Caco-2 (cell line): ENCODE data around the gene B3GALT6. TPM values are rescaled to one million over a fixed set of nuclear protein-coding genes. Genes with fewer than 3 reads are reported as not detected.

Source experiments
- BruUV-seq: library from RNA; stranded (reverse); fragments of 400-500 nt; replicated peaks from 2 replicates; lab custom pipeline; 2021; lab: Mats Ljungman, UMichigan
- CTCF ChIA-PET: fragments of 300-600 bp; sonication (Branson Sonifier 250); formaldehyde crosslinking; loops from one replicate; lab custom pipeline; 2022; ENCODE audit warnings: antibody characterized with exemption; lab: Charles Lee
- POLR2A ChIA-PET: fragments of 300-600 bp; sonication (Branson Sonifier 250); formaldehyde crosslinking; loops from one replicate; lab custom pipeline; 2022; ENCODE audit warnings: antibody characterized with exemption; lab: Charles Lee
- DNase-seq, 2 experiments: peaks; one replicate each; pipeline versions ENCODE4 v3.0.0 to v3.0.0-alpha.2; 2020 to 2022
- H3K27me3 ChIP-seq: replicated peaks from 2 replicates; pipeline ENCODE4 v1.6.0; 2011; ENCODE audit warnings: low read length; ENCODE audit not compliant: control insufficient read depth, insufficient read depth
- H3K36me3 ChIP-seq: 2 replicates; pipeline ENCODE4 v1.5.1; 2011; ENCODE audit warnings: low read length; ENCODE audit not compliant: control insufficient read depth, insufficient read depth
- H3K4me1 ChIP-seq: fragments of 250-450 bp; sonication (Bioruptor Pico); 2 replicates; pipeline ENCODE4 v1.5.1; 2020; ENCODE audit warnings: mild to moderate bottlenecking
- H3K4me3 ChIP-seq: 2 replicates; pipeline ENCODE4 v1.5.1; 2011; ENCODE audit warnings: low read depth, mild to moderate bottlenecking, control low read depth, low read length
- H3K9me3 ChIP-seq: fragments of 250-450 bp; sonication (Bioruptor Pico); 2 replicates; pipeline ENCODE4 v1.5.1; 2020; ENCODE audit warnings: mild to moderate bottlenecking, moderate library complexity
- H3K27ac Mint-ChIP-seq: one replicate; pipeline ENCODE4 v1.8.0; 2022; ENCODE audit warnings: mixed read lengths; ENCODE audit not compliant: unreplicated experiment
- H3K27me3 Mint-ChIP-seq: one replicate; pipeline ENCODE4 v1.8.0; 2022; ENCODE audit warnings: mixed read lengths; ENCODE audit not compliant: insufficient read depth, unreplicated experiment
- H3K36me3 Mint-ChIP-seq: one replicate; pipeline ENCODE4 v1.8.0; 2022; ENCODE audit warnings: mild to moderate bottlenecking, mixed read lengths; ENCODE audit not compliant: insufficient read depth, unreplicated experiment
- H3K4me1 Mint-ChIP-seq: one replicate; pipeline ENCODE4 v1.8.0; 2022; ENCODE audit warnings: low read depth, mixed read lengths; ENCODE audit not compliant: unreplicated experiment
- H3K4me3 Mint-ChIP-seq: one replicate; pipeline ENCODE4 v1.8.0; 2022; ENCODE audit warnings: mild to moderate bottlenecking, moderate library complexity, mixed read lengths; ENCODE audit not compliant: unreplicated experiment
- H3K9me3 Mint-ChIP-seq: one replicate; pipeline ENCODE4 v1.8.0; 2022; ENCODE audit warnings: mixed read lengths; ENCODE audit not compliant: unreplicated experiment
- CTCF ChIP-seq, 2 experiments: fragments of 200-600 bp in 1 of 2; IDR thresholded peaks; 1 replicate in 1 of 2; 2 replicates in 1 of 2; pipeline versions ENCODE4 v1.5.1 to v1.8.0; 2011 to 2022; ENCODE audit warnings: antibody characterized with exemption in 1 of 2, control low read depth in 1 of 2, inconsistent platforms in 1 of 2, low read depth in 1 of 2, low read length in 1 of 2, mild to moderate bottlenecking in 1 of 2, moderate library complexity in 1 of 2; ENCODE audit not compliant: insufficient read depth in 1 of 2, severe bottlenecking in 1 of 2, unreplicated experiment in 1 of 2
- intact Hi-C: fragments of 100-400 bp; cut with micrococcal nuclease; formaldehyde crosslinking; loops from one replicate; pipeline ENCODE4 v1.10.0; 2022; ENCODE audit not compliant: unreplicated experiment
- total RNA-seq: library from RNA; stranded (reverse); gene quantifications from 2 replicates; pipeline ENCODE4 v1.2.3, GENCODE V29; 2022

The B3GALT6 gene
- total RNA-seq, 1 experiment from 2014 or later = 24.8 TPM

- TF ChIP-seq CTCF (IDR thresholded peaks at IDR 0.05; ENCODE audit: insufficient read depth in 1 of 2, low read depth in 1 of 2, low read length in 1 of 2, severe bottlenecking in 1 of 2, unreplicated experiment in 1 of 2) = no peak
- no peaks in the 10 kb centered on the region for H3K27me3 Mint-ChIP-seq
- peaks cover 54% of the 10 kb centered on the region for H3K36me3 Mint-ChIP-seq
- no TSS peak for BruUV-seq
- H3K27ac Mint-ChIP-seq = no peak overlapping the region
- H3K4me3 Mint-ChIP-seq = no peak overlapping the region
- H3K9me3 Mint-ChIP-seq = no peaks in the 10 kb centered on the region
- CTCF ChIA-PET = no interaction called here
- intact Hi-C loops = no loop called here
- Histone ChIP-seq H3K4me1 (no peaks in the 10 kb centered on the region), H3K27me3 (no peaks in the 10 kb centered on the region), H3K9me3 (no peaks in the 10 kb centered on the region), H3K36me3 (peaks cover 1% of the 10 kb centered on the region; the same call in 1 of the 2 replicates), H3K4me3 (no peak overlapping the region)
- no peak for DNase-seq
- POLR2A ChIA-PET = no interaction called here
- H3K4me1 Mint-ChIP-seq = no peaks in the 10 kb centered on the region
These were observed 21.3 kb downstream of the B3GALT6 start for GRCh38 chr1:1253314-1253713.

GRCh38 chr1:1253972-1254666 lies 22.1 kb downstream of the B3GALT6 start:
- intact Hi-C loops = no loop called here

GRCh38 chr1:1254667-1254998 lies 22.6 kb downstream of the B3GALT6 start:
- DNase-seq = no peak
- peaks cover 66% of the 10 kb centered on the region for H3K36me3 Mint-ChIP-seq
- H3K4me3 Mint-ChIP-seq = no peak overlapping the region
- BruUV-seq = no TSS peak
- H3K27ac Mint-ChIP-seq = no peak overlapping the region
- H3K4me3 ChIP-seq = no peak overlapping the region
- ChIA-PET CTCF (no interaction called here), POLR2A (no interaction called here)
- no peaks in the 10 kb centered on the region for H3K9me3 Mint-ChIP-seq
- H3K4me1 ChIP-seq = no peaks in the 10 kb centered on the region
- no peaks in the 10 kb centered on the region for H3K9me3 ChIP-seq
- no peaks in the 10 kb centered on the region for H3K4me1 Mint-ChIP-seq
- no peak for TF ChIP-seq CTCF (IDR thresholded peaks at IDR 0.05; ENCODE audit: insufficient read depth in 1 of 2, low read depth in 1 of 2, low read length in 1 of 2, severe bottlenecking in 1 of 2, unreplicated experiment in 1 of 2)
- no peaks in the 10 kb centered on the region for H3K27me3 ChIP-seq
- intact Hi-C loops = no loop called here
- peaks cover 1% of the 10 kb centered on the region; the same call in 1 of the 2 replicates for H3K36me3 ChIP-seq
- H3K27me3 Mint-ChIP-seq = no peaks in the 10 kb centered on the region

More at GRCh38 chr1:1253972-1254666, 22.1 kb downstream of the B3GALT6 start:
- no peak for TF ChIP-seq CTCF (IDR thresholded peaks at IDR 0.05; ENCODE audit: insufficient read depth in 1 of 2, low read depth in 1 of 2, low read length in 1 of 2, severe bottlenecking in 1 of 2, unreplicated experiment in 1 of 2)
- Mint-ChIP-seq H3K27ac (no peak overlapping the region), H3K36me3 (peaks cover 61% of the 10 kb centered on the region), H3K4me3 (no peak overlapping the region), H3K9me3 (no peaks in the 10 kb centered on the region), H3K27me3 (no peaks in the 10 kb centered on the region), H3K4me1 (no peaks in the 10 kb centered on the region)
- ChIA-PET POLR2A (no interaction called here), CTCF (no interaction called here)
- no peaks in the 10 kb centered on the region for H3K4me1 ChIP-seq
- no peak overlapping the region for H3K4me3 ChIP-seq
- no peaks in the 10 kb centered on the region for H3K27me3 ChIP-seq
- DNase-seq = no peak
- no peaks in the 10 kb centered on the region for H3K9me3 ChIP-seq
- no TSS peak for BruUV-seq
- H3K36me3 ChIP-seq = peaks cover 1% of the 10 kb centered on the region; the same call in 1 of the 2 replicates
